Neural progenitor cell (in vitro differentiated cells): ENCODE measurements around the gene LINGO3. TPM values are rescaled to one million over a fixed set of nuclear protein-coding genes. Genes with fewer than 3 reads are reported as not detected.
A peak's percentile ranks its signal among the peaks of the same experiment; 100 is the strongest.

Experiments used
- DNase-seq: peaks from one replicate; pipeline ENCODE4 v3.0.0-alpha.2; 2016; ENCODE audit warnings: low spot score
- H2AFZ ChIP-seq: fragments of 200-600 bp; sonication (generic); replicated peaks from 2 replicates; pipeline ENCODE4 v1.6.1; 2016; ENCODE audit warnings: antibody characterized with exemption
- H3F3A ChIP-seq: fragments of 200-600 bp; sonication (generic); 2 replicates; pipeline ENCODE4 v1.6.1; 2016; ENCODE audit warnings: antibody characterized with exemption, low read depth
- H3K27ac ChIP-seq: fragments of 200-600 bp; sonication (generic); 2 replicates; pipeline ENCODE4 v1.5.1; 2016; ENCODE audit warnings: mild to moderate bottlenecking
- H3K27me3 ChIP-seq: fragments of 200-600 bp; sonication (generic); 2 replicates; pipeline ENCODE4 v1.6.1; 2016; ENCODE audit warnings: mild to moderate bottlenecking, moderate library complexity
- H3K36me3 ChIP-seq: fragments of 200-600 bp; sonication (generic); 2 replicates; pipeline ENCODE4 v1.5.1; 2016
- H3K4me1 ChIP-seq: fragments of 200-600 bp; sonication (generic); 2 replicates; pipeline ENCODE4 v1.6.1; 2016; ENCODE audit warnings: mixed run types
- H3K4me2 ChIP-seq: fragments of 200-600 bp; sonication (generic); 2 replicates; pipeline ENCODE4 v1.6.1; 2016
- H3K4me3 ChIP-seq: fragments of 200-600 bp; sonication (generic); 2 replicates; pipeline ENCODE4 v1.5.1; 2016
- H3K79me2 ChIP-seq: fragments of 200-600 bp; sonication (generic); 2 replicates; pipeline ENCODE4 v1.6.1; 2016; ENCODE audit warnings: low read depth
- H3K9ac ChIP-seq: fragments of 200-600 bp; sonication (generic); 2 replicates; pipeline ENCODE4 v1.6.1; 2016
- H3K9me3 ChIP-seq: fragments of 200-600 bp; sonication (generic); 2 replicates; pipeline ENCODE4 v1.5.1; 2016; ENCODE audit warnings: low read depth
- H4K20me1 ChIP-seq: fragments of 200-600 bp; sonication (generic); 2 replicates; pipeline ENCODE4 v1.6.1; 2016; ENCODE audit warnings: low read depth
- H3K27ac Mint-ChIP-seq: 3 replicates; pipeline ENCODE4 v1.8.0; 2021; ENCODE audit warnings: mixed read lengths
- H3K27me3 Mint-ChIP-seq: 2 replicates; pipeline ENCODE4 v1.8.0; 2022; ENCODE audit warnings: low read depth, mild to moderate bottlenecking, inconsistent platforms, moderate library complexity, mixed read lengths; ENCODE audit not compliant: insufficient read depth
- H3K36me3 Mint-ChIP-seq: 3 replicates; pipeline ENCODE4 v1.8.0; 2021; ENCODE audit warnings: mixed read lengths
- H3K4me1 Mint-ChIP-seq: 3 replicates; pipeline ENCODE4 v1.8.0; 2021; ENCODE audit warnings: mixed read lengths
- H3K4me3 Mint-ChIP-seq: 3 replicates; pipeline ENCODE4 v1.8.0; 2021; ENCODE audit warnings: mild to moderate bottlenecking, moderate library complexity, mixed read lengths
- H3K9me3 Mint-ChIP-seq: 3 replicates; pipeline ENCODE4 v1.8.0; 2020; ENCODE audit warnings: mixed read lengths
- CTCF ChIP-seq: fragments of 200-600 bp; sonication (generic); IDR thresholded peaks from 2 replicates; pipeline ENCODE4 v1.5.1; 2017; ENCODE audit warnings: antibody characterized with exemption, mild to moderate bottlenecking
- EZH2 ChIP-seq: fragments of 200-600 bp; sonication (generic); IDR thresholded peaks from 2 replicates; pipeline ENCODE4 v1.6.1; 2017; ENCODE audit warnings: antibody characterized with exemption, mild to moderate bottlenecking, moderate library complexity
- EZH2phosphoT487 ChIP-seq: fragments of 200-600 bp; sonication (generic); IDR thresholded peaks from 2 replicates; pipeline ENCODE4 v1.6.1; 2017; ENCODE audit warnings: antibody characterized with exemption
- total RNA-seq: library from RNA; depleted of rRNA; stranded (reverse); fragments of >200 nt; gene quantifications from 2 replicates; pipeline ENCODE4 v1.2.3, GENCODE V29; 2015; ENCODE audit warnings: low replicate concordance

LINGO3 gene
- total RNA-seq, 1 donor from 2014 or later = not detected

GRCh38 chr19:2278459-2279158 is 29.3 kb downstream of the LINGO3 start:
- no peak overlapping the region for H3K4me2 ChIP-seq
- H3K27me3 ChIP-seq = peaks cover 22% of the 10 kb centered on the region
- H3K4me3 ChIP-seq = no peak overlapping the region
- TF ChIP-seq CTCF (no peak), EZH2phosphoT487 (no peak), EZH2 (no peak)
- no peak overlapping the region for H3K27ac ChIP-seq
- H3K27me3 Mint-ChIP-seq = peaks cover 9% of the 10 kb centered on the region
- no peak overlapping the region for H3K27ac Mint-ChIP-seq
- peaks cover 7% of the 10 kb centered on the region for H3F3A ChIP-seq
- peaks cover 22% of the 10 kb centered on the region for H4K20me1 ChIP-seq
- no peak for DNase-seq
- peaks cover 23% of the 10 kb centered on the region for H3K4me1 Mint-ChIP-seq
- peaks cover 9% of the 10 kb centered on the region for H3K4me1 ChIP-seq
- no peaks in the 10 kb centered on the region for H3K36me3 ChIP-seq
- H3K9me3 Mint-ChIP-seq = no peaks in the 10 kb centered on the region
- no peaks in the 10 kb centered on the region for H3K9me3 ChIP-seq
- H3K4me3 Mint-ChIP-seq = no peak overlapping the region
- no peak overlapping the region for H2AFZ ChIP-seq
- H3K36me3 Mint-ChIP-seq = no peaks in the 10 kb centered on the region
- H3K79me2 ChIP-seq = peaks cover 8% of the 10 kb centered on the region
- H3K9ac ChIP-seq = no peak overlapping the region

- no peak for DNase-seq
- no peak overlapping the region for H3K27ac ChIP-seq
- H3K79me2 ChIP-seq = peaks cover 22% of the 10 kb centered on the region
- H3K27ac Mint-ChIP-seq = no peak overlapping the region
- TF ChIP-seq CTCF (no peak), EZH2phosphoT487 (no peak), EZH2 (no peak)
- no peaks in the 10 kb centered on the region for H3K9me3 Mint-ChIP-seq
- H2AFZ ChIP-seq = no peak overlapping the region
- no peaks in the 10 kb centered on the region for H3K9me3 ChIP-seq
- peaks cover 34% of the 10 kb centered on the region for H4K20me1 ChIP-seq
- no peak overlapping the region for H3K4me3 Mint-ChIP-seq
- no peak overlapping the region for H3K4me3 ChIP-seq
- H3K36me3 ChIP-seq = no peaks in the 10 kb centered on the region
- H3F3A ChIP-seq = peaks cover 15% of the 10 kb centered on the region
- peaks cover 6% of the 10 kb centered on the region for H3K27me3 Mint-ChIP-seq
- H3K9ac ChIP-seq = no peak overlapping the region
- H3K4me2 ChIP-seq = no peak overlapping the region
- H3K4me1 ChIP-seq = peaks cover 14% of the 10 kb centered on the region
- peaks cover 22% of the 10 kb centered on the region for H3K4me1 Mint-ChIP-seq
- H3K27me3 ChIP-seq = peaks cover 8% of the 10 kb centered on the region
- no peaks in the 10 kb centered on the region for H3K36me3 Mint-ChIP-seq
These were observed 30.8 kb downstream of the LINGO3 start for GRCh38 chr19:2277138-2277537.

GRCh38 chr19:2276429-2276986 is 31.4 kb downstream of the LINGO3 start:
- Histone ChIP-seq H3K27ac (no peak overlapping the region), H4K20me1 (peaks cover 38% of the 10 kb centered on the region)
- DNase-seq = no peak

More at GRCh38 chr19:2276429-2276986, 31.4 kb downstream of the LINGO3 start:
- no peak overlapping the region for H3K9ac ChIP-seq
- H3K27me3 Mint-ChIP-seq = peaks cover 6% of the 10 kb centered on the region
- H3K9me3 ChIP-seq = no peaks in the 10 kb centered on the region
- peaks cover 3% of the 10 kb centered on the region for H3K36me3 Mint-ChIP-seq
- TF ChIP-seq CTCF = no peak
- no peak for TF ChIP-seq EZH2
- TF ChIP-seq EZH2phosphoT487 = no peak
- no peak overlapping the region for H3K4me3 ChIP-seq
- H3K4me1 Mint-ChIP-seq = peaks cover 24% of the 10 kb centered on the region
- peak overlapping the region; percentile 63 for H3K27ac Mint-ChIP-seq
- H3K4me2 ChIP-seq = no peak overlapping the region
- H3F3A ChIP-seq = peaks cover 21% of the 10 kb centered on the region
- peaks cover 13% of the 10 kb centered on the region for H3K4me1 ChIP-seq
- H3K9me3 Mint-ChIP-seq = no peaks in the 10 kb centered on the region
- no peak overlapping the region for H2AFZ ChIP-seq
- H3K36me3 ChIP-seq = no peaks in the 10 kb centered on the region
- peaks cover 28% of the 10 kb centered on the region for H3K79me2 ChIP-seq
- peaks cover 1% of the 10 kb centered on the region for H3K27me3 ChIP-seq
- H3K4me3 Mint-ChIP-seq = no peak overlapping the region
